ENCODE data around the gene DOCK3.
A peak's percentile ranks its signal among the peaks of the same experiment; 100 is the strongest.
"Not testable (repeated sequence)": the region's sequence is repeated elsewhere in the genome, so short reads cannot be mapped to it uniquely, and the experiment has no call there.

DOCK3 gene

DNA sequence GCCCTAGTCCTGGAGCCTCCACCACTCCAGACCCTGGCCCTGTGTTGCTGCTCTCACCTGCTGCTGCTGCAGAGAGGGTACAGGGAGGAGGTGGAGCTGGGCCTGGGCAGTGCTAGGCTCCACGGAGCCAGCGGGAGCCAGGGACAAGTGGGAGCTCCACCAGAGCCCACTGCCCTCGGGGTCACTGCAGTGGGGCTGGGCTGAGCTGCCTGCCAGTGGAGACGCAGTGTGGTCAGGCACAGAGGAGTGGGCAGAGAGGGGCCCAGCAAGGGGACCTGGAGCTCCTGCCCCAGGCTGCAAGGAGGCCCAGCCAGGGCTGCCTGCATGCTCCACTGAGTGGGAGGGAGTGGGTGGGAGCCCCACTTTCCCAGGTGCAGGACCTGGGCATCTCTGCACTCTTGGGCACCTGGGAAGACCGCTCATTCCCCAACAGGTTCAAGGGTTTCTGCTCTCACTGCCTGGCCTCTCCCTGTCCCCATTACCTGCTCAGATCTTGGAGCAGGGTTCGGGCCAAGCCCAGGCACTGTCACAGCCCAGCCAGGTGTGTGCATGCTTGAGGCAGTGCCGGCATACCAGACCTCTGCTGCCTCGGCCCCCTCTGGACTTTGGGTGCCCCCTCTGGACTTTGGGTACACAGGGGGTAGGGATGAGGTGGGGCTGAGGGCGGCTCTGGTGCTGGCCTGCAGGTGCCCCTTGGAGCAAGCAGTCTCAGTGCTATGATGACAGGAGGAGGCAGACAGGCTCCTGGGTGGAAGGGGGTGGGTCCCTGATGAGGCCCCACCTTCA lies 308.0 kb downstream of the DOCK3 start:
- no peak for DNase-seq (ENCODE audit: low read depth)

DNA sequence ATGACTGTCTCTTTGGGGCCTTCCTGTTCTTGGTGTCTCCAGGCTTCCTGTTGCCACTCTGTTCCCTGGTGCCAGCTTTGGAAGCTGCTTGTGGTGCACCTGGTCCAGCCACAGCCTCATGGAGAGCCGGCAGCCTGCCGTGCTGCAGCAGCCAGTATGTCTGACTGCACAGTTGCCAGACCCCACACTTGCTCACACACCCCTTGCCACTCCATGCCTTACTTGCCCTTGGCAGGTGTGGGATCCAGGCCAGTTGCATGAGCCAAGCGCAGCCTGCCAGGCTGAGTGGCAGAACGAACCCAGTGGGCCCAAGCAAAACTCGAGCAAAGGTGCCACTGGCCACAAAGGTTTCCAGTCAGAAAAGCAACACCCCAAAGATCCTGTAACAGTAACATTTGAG lies 309.2 kb downstream of the DOCK3 start:
- DNase-seq (ENCODE audit: low read depth) = no peak

DNA sequence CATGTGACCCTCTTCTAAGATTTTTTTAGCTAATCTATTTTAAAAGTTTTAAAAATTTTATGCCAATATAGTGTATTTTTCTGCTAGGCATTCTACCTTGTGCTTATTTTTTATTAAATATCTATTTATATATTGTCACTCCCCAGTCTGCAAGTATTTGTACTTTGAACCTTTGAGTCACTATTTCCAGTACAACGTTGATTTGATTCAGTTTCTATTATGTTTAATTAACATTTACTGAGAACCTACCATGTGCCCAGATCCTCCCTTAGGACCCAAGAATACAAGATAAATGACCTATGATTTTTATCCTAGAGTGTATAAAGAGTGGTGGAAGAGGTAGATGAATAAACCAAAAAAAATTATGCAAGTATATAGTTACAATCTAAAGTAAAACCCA lies 311.2 kb downstream of the DOCK3 start:
- no peak for DNase-seq (ENCODE audit: low read depth)

DNA sequence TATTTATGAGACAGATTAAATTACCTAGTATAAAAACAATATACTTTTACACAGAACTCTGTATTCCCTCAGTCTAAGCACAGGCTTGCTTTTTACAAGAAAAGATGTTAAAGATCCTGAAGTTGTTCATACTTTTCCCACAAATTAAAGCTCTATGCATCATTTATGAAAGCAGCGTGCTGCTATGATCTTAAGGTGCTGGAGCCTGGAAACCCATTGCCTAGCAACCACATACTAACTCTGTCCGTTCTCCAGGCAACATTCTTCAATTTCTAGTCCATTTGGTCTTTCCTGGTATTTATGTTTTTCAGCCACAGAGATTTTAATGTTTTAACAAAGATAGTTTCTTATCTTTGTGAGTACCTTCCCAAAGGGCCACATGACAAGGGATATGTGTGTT lies 312.0 kb downstream of the DOCK3 start:
- DNase-seq (ENCODE audit: low read depth) = no peak

DNA sequence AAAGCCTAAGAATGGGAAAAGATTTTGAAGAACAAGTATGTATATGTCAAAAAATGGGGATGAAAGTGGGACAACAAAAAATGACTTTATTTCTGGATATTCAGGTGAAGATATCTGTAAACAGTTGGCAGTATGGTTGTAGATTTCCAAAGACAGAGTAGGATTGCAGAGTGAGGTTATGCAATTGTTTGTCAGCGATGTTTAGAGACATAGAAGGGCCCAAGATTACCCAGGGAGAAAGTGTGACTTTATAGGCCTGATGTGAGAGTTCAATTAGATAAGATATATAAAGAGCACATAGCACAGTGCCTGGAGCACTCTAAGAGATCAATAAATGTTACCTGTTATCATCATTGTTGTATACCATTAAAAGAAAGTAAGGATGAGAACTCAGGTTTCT lies 319.8 kb downstream of the DOCK3 start:
- DNase-seq (ENCODE audit: low read depth) = no peak

DNA sequence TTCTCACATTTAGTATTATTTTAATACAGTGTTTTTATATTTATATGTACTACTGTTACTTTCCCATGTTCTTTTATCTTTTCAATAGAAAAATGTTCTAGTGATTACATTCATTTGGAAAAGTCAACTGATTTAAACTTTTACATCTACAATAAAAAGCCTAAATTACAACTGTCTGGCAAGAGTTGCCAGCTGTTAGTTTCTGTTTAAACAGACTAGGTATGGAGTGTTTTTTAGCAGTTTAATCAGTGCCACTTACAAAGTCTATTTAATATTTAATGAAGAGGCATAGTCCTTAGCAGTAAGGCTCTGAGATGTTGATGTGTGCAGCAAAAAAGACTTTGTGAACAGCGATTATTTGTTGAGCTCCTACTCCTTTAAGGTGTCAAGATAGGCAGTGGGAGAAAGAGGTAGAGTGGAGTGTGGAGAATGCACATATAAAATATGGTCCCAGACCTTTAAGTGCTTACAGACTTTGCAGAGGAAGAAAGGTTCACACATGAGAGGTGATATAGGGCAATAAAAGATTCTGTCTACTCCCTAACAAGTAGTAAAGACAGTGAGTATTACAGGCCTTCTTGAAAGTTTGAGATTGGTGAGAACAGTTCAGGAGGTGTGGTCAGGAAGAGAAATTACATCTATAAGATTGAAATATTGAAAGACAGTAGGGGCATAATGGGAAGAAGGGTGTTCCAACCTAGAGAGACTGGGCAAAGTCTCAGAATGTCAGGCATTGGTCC lies 320.5 kb downstream of the DOCK3 start:
- DNase-seq (ENCODE audit: low read depth) = no peak

DNA sequence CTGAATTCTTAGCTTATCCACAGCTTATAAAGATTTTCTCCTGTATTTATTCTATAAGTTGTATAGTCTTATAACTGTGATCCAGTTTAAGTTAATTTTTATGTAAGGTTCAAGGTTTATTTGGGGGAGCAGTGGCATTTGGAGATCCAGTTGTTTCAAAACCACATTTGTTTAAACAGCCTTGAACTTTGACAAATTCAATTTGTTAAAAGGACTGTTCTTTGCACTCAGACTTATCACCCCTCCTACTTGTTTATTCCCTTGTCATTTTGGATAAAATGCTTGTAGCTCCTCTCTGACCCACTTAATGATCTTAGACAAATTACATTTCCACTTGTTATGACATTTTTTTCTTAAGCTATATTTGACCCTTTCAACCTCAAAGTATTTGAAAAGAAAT lies 327.8 kb downstream of the DOCK3 start:
- no peak for DNase-seq (ENCODE audit: low read depth)

DNA sequence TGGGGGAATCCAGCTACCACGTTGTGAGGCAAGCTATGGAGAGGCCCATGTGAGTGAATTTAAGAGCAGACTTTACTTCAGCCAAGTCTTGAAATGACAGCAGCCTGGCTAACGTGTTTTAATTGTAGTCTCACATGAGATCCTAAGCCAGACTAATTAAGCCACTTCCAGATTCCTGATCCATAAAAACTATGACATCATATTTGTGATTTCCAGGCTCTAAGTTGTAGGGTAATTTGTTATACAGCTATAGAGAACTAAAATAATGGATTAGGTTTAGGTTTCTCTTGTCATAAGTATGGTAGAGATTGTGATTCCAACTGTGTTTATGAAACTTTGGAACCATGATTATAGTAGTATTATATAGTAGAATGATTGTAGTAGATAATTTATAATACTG lies 329.5 kb downstream of the DOCK3 start:
- no peak for DNase-seq (ENCODE audit: low read depth)

DNA sequence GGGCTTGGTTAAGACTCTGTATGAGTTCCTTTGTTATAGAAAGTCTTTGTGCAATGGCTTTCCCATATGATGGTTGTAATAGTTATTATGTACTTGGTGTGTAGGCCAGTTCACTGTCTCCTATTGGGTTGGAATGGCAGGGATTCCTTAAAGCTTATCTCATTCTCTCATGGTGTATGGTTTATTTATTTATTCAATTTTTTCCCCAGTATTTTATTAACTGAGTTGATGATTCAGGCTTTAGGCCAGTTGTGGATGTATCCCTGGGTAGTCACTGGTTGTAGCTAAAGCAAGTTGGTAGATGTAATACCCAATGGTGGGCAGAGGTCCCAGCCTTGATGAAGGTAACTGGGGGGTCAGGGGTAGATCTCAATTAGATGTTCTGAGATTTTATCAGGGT lies 349.4 kb downstream of the DOCK3 start:
- no peak for DNase-seq (ENCODE audit: low read depth)

DNA sequence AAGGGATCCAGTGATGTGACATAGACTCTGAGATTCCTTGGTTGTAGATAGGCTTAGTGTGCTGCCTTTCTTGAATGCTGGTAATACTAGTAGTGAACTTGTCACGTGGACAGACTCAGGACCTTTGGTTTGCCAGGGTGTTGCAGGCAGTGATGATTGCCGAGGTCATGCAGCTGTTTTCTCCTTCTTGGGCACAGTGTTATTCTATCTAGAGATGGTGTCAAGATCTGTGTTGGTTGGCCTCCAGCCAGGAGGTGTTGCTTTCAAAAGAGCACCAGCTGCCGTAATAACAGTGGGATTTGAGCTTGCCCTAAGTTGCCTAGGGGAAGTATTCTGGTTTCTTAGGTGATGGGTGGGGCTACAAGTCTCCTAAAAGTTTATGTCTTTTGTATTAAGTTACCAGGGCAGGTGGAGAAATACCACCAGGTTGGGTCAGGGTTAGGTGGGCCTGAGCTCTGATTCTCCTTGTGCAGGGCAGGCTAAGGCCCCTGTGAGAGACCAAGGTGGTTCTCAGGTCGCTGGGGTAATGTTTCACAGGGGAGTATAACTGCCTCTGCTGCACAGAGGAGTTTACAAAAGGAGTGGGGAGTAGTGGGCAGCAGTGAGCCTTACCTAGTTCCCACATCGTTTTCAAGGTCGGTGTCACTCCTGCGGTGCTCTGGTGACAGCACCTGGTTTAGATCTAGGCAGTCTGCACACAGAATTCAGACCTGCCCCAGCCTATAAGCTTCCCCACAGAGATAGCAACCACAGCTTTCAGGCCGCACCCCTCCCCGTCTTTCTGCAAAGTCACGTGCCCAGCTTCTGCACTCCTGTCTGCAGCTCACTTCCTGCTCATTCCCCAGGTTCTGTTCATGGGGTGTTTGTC lies 350.3 kb downstream of the DOCK3 start:
- DNase-seq (ENCODE audit: low read depth) = peak; percentile 55

DNA sequence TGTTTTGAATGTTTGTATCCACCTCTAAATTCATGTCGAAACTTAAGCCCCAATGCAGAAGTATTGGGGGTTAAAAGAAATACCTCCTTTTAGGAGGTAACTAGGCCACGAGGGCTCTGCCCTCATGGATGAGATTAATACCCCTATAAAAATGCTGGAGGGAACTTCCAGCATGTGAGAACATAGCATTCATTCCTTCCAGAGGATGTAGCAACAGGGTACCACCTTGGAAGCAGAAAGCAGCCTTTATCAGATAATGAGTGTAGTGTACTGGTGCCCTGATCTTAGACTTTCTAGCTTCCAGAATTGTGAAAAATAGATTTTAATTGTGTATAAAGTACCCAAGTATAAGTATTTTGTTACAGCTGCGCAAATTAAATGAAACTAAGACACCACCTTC lies 356.9 kb downstream of the DOCK3 start:
- no peak for DNase-seq (ENCODE audit: low read depth)

DNA sequence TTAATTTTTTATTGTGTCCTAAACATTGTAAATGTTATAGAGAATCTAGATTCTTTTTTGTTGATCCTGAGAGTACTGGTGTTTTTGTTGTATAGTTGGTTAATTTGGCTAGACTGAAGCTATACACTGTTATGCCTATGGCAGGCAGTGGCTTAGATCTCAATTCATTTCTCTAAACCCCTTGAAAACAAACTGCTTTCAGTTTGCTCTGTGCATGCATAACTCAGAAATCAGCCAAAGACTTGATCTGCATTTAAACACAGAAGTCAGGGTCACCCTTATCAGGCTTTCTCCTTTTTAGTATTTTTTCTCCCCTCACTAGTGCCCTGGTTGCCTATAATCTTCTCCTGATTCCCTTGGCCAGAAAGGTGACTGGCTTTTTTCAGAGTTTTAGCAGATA lies 360.9 kb downstream of the DOCK3 start:
- no peak for DNase-seq (ENCODE audit: low read depth)

DNA sequence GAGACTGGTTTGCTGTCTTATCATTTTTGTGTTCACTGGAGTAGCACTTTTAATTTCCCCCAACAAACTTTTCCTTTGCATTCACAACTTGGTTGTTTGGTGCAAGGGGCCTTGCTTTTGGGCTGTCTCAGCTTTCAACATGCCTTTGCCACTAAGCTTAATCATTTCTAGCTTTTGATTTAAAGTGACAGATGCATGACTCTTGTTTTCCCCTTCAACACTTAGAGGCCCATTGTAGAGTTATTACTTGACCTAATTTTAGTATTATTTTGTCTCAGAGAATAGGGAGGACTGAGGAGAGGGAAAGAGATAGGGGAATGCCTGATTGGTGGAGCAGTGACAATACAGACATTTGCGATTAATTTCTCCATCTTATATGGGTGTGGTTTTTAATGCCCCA lies 370.3 kb downstream of the DOCK3 start:
- no peak for DNase-seq (ENCODE audit: low read depth)

DNA sequence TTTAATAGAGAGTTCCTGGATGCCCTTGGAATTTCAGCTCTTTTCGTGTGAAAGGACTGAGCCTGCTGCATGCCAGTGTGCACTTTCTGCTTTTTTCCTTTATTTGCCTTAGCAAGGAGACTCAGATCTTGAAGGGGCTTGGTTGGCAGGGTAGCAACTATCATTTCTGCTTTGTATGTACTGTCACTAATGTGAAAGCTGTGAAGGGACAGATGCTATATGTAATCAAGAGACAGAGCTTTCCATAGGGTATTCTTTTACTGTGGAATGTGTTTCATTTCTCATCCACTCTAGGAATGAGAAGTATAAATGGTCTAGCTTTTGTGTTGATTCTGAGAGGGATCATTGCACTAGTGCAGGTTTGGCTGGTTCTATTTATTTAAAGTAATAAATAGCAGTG lies 377.8 kb downstream of the DOCK3 start:
- DNase-seq (ENCODE audit: low read depth) = no peak

DNA sequence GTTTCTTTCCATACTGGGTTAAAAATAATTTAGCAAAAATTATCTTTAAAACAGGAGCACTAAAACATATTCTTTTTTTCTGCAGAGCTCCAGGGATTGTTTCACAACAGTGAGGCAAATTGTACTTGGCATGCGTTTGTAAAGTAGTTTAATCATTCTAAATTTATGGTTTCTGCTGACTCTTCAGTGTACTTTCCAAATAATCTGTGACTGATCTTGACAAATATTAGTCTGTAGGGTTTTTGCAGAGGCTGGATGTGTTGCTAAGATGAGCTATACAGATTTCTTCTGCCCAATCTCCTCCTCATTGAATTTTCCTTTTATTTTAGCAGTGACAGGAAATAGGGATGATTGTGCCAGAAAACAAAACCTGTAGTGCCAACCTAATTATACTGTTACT lies 382.4 kb downstream of the DOCK3 start:
- DNase-seq (ENCODE audit: low read depth) = no peak

DNA sequence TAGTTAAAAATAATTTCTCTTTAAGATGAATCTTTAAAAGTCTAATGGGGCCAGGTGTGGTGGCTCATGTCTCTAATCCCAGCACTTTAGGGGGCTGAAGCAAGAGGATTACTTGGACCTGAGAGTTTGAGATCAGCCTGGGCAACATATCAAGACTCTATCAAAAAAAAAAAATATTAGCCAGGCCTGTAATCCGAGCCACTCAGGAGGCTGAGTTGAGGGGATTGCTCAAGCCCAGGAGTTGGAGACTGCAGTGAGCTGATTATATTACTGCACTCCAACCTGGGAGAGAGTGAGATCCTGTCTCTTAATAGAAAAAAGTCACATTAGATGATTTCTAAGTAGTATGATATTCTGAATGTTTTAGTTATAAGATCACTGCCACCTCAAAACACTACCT lies 388.3 kb downstream of the DOCK3 start:
- DNase-seq (ENCODE audit: low read depth) = no peak

DNA sequence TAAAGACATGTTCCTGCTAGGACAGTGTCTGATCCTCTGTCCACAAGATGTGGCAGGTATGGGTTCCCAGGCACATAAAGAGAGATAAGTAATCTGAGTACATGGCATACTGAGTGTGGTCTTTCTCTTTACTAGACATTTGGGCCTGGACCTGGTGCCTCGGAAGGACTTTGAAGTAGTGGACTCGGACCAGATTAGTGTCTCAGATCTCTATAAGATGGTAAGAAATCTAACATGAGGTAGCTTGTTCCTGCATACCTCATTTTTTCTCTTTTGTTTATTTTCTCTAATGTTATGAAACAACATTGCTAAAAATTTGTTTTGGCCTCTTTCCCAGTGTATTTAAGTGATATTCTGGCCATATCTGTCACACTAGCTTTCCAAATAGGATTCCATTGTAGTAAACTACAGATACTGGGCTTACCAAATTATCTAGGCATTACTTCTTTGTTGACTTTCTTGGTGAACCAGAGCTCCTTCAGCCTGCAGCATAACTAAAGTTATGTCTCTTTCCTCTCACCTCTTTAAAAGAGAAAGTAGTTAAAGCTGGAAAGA lies 400.6 kb downstream of the DOCK3 start:
- DNase-seq (ENCODE audit: low read depth) = no peak

DNA sequence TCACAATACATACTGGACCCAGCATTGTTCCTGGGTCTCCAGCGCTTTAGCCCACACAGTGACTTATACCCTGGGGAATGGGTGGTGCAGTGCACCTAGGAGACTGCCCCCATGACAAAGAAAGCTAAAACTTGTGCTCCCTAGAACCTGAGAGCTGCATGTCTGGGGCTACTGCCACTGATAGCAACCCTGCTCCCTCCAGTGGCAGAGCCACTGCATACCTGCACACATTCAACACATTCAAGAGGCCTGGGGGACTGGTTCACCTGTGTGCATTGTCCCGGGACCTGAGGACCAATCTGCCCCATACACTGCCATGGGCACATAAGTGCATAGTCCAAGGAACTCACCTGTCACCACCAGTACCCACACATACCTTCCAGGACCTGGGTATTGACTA lies 407.6 kb downstream of the DOCK3 start:
- DNase-seq (ENCODE audit: low read depth) = no peak

DNA sequence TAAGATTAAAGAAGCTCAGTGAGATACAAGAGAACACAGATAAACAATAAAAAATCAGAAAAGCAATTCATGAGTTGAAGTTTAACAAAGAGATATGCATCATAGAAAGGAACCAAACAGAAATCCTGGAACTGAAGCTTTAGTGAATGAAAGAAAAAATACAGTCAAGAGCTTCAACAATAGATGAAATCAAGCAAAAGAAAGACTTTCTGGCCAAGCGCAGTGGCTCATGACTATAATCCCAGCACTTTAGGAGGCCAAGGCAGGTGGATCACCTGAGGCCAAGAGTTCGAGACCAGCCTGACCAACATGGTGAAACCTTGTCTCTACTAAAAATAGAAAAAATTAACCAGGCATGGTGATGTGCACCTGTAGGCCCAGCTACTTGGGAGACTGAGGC lies 408.8 kb downstream of the DOCK3 start:
- no peak for DNase-seq (ENCODE audit: low read depth)

DNA sequence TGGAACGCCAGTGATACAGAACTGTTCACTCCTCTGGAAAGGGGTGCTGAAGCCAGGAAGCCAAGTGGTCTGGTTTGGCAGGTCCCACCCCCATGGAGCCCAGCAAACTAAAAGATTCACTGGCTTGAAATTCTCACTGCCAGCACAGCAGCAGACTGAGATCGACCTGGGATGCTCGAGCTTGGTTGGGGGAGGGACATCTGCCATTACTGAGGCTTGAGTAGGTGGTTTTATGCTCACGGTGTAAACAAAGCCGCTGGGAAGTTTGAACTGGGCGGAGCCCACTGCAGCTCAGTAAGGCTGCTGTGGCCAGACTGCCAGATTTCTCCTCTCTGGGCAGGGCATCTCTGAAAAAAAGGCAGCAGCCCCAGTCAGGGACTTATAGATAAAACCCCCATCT lies 417.4 kb downstream of the DOCK3 start:
- DNase-seq (ENCODE audit: low read depth) = not testable (repeated sequence)

DNA sequence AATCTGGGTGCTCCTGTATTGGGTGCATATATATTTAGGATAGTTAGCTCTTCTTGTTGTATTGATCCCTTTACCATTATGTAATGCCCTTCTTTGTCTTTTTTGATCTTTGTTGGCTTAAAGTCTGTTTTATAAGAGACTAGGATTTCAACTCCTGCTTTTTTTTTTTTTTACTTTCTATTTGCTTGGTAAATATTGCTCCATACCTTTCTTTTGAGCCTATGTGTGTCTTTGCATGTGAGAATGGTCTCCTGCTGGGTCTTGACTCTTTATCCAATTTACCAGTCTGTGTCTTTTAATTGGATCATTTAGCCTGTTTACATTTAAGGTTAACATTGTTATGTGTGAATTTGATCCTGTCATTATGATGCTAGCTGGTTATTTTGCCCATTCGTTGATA lies 420.1 kb downstream of the DOCK3 start:
- not testable (repeated sequence) for DNase-seq (ENCODE audit: low read depth)

DNA sequence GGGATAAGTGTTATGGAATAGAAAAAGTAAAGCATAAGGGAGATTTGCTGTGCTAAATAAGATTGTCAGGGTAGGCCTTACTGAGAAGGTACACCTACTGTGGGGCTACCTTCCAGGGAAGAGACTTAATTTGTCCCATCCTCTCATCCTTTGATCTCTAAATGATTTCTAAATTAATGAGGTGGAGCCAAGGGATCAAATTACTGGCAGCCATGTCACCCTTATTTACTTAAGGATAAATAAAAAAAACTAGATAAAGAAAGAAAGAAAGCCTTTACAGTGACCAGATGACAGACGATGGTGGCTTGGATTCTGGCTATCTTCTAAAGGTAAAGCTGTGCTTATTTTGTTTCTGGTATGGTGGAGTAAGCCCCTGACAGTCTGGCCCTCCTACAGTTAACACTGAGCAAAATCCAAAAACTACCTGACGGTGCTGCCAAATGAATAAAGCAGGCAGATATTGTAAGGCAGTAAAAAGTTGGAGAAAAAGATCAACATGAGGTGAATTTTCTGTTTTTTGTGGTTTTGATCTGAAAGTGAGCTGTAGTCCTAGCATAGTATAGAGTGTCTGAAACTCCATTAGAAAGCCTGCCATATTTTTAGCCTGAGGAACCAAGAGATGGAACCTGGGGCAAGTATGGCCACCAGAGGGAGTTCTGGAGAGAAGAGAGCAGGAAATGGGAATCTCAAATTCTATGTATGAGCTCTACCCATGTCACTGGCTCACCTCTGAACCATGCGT lies 425.2 kb downstream of the DOCK3 start:
- no peak for DNase-seq (ENCODE audit: low read depth)

All from activated gamma-delta T cell treated with anti-CD3 and anti-CD28 coated beads, Interleukin-2, amount 50 U/mL, for 16 hours (primary cell).